ENCODE data around the gene GRIK3.

GRIK3 gene

DNA sequence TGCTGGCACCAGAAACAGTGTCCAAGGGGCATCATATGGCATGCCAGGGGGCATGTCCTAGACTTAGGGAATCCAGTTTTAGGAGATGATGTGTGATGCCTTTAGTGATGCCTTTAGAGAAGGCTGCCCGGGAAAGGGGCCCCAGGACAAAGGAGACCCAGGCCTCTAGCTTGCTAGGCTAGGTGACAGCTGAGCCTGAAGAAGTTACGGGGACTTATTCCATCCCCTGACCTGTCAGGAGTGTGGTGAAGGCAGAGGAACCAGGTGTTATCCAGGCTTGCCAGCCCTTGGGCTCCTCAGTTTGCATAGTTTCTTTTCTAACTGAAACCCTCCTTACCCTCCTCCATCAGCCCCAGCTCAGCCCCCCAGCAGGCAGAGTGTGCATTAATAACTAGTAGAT lies 281.9 kb downstream of the GRIK3 start:
- DNase-seq (ENCODE audit: extremely low spot score), result no peak
- ChIA-PET POLR2A (no interaction called here), CTCF (no interaction called here)
- TF ChIP-seq NFRKB (IDR thresholded peaks at IDR 0.05) (no peak), SUZ12 (IDR thresholded peaks at IDR 0.05) (no peak), L3MBTL2 (conservative IDR thresholded peaks at IDR 0.05) (no peak), LEF1 (IDR thresholded peaks at IDR 0.05; ENCODE audit: borderline replicate concordance) (no peak), FOXM1 (IDR thresholded peaks at IDR 0.05; ENCODE audit: borderline replicate concordance) (no peak), HDGF (IDR thresholded peaks at IDR 0.05; ENCODE audit: borderline replicate concordance) (no peak), FOXA1 (IDR thresholded peaks at IDR 0.05) (no peak), ELF4 (IDR thresholded peaks at IDR 0.05) (no peak), FOXK2 (IDR thresholded peaks at IDR 0.05) (no peak), ZNF384 (IDR thresholded peaks at IDR 0.05) (no peak), ARNT (IDR thresholded peaks at IDR 0.05) (no peak), BHLHE40 (IDR thresholded peaks at IDR 0.05; ENCODE audit: borderline replicate concordance) (no peak)
- TF ChIP-seq, protein P1, sequence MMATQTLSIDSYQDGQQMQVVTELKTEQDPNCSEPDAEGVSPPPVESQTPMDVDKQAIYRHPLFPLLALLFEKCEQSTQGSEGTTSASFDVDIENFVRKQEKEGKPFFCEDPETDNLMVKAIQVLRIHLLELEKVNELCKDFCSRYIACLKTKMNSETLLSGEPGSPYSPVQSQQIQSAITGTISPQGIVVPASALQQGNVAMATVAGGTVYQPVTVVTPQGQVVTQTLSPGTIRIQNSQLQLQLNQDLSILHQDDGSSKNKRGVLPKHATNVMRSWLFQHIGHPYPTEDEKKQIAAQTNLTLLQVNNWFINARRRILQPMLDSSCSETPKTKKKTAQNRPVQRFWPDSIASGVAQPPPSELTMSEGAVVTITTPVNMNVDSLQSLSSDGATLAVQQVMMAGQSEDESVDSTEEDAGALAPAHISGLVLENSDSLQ (IDR thresholded peaks at IDR 0.05), result no peak

DNA sequence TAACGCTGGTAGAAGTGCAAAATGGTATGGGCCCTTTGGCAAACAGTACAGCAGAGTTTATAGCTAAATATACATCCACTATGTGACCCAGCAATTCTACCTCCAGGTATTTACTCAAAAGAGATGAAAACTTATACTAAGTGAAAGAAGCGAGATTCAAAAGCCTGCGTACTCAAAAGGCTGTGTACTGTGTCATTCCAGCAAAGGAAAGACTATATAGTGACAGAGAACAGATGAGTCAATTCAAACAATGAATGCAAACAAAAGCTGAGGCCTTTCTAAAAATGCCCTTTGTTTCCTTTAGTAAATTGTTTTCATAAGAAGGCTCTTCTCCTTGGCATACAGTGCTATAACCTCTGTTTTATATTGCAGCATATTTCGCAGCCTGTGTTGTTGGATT lies 282.8 kb downstream of the GRIK3 start:
- no peak for DNase-seq (ENCODE audit: extremely low spot score)
- CTCF ChIA-PET, result interaction anchor here (0.7 kb wide), 1 partner anchor 601 kb away, joined by 7 read pairs; no protein-coding TSS in a partner anchor
- POLR2A ChIA-PET, result no interaction called here
- TF ChIP-seq FOXM1 (IDR thresholded peaks at IDR 0.05; ENCODE audit: borderline replicate concordance) (no peak), LEF1 (IDR thresholded peaks at IDR 0.05; ENCODE audit: borderline replicate concordance) (no peak), TARDBP (IDR thresholded peaks at IDR 0.05) (no peak), L3MBTL2 (conservative IDR thresholded peaks at IDR 0.05) (no peak), CTBP1 (IDR thresholded peaks at IDR 0.05; ENCODE audit: borderline replicate concordance) (no peak)
- TF ChIP-seq, protein P1 (IDR thresholded peaks at IDR 0.05), result no peak

DNA sequence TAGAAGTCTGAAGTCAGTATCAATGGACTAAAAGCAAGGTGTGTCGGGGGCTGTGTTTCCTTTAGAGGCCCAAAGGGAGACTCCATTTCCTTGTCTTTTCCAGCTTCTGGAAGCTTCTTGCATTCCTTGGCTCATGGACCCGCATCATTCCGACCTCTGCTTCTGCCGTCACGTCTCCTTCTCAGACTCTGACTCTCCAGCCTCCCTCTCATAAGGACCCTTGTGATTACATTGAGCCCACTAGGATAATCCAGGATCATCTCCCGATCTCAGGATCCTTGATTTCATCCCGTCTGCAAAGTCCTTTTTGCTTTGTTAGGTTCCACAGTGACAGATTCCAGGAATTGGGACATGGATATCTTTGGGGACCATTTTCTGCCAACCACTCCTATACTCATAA lies 285.8 kb downstream of the GRIK3 start:
- CTCF ChIA-PET, result no interaction called here
- TF ChIP-seq ELF4 (IDR thresholded peaks at IDR 0.05) (no peak), FOXA1 (IDR thresholded peaks at IDR 0.05) (no peak), HDGF (IDR thresholded peaks at IDR 0.05; ENCODE audit: borderline replicate concordance) (no peak), LEF1 (IDR thresholded peaks at IDR 0.05; ENCODE audit: borderline replicate concordance) (no peak), FOXK2 (IDR thresholded peaks at IDR 0.05) (no peak), CTBP1 (IDR thresholded peaks at IDR 0.05; ENCODE audit: borderline replicate concordance) (no peak), FOXM1 (IDR thresholded peaks at IDR 0.05; ENCODE audit: borderline replicate concordance) (no peak), ZNF384 (IDR thresholded peaks at IDR 0.05) (no peak), NFRKB (IDR thresholded peaks at IDR 0.05) (no peak), BHLHE40 (IDR thresholded peaks at IDR 0.05; ENCODE audit: borderline replicate concordance) (no peak), L3MBTL2 (conservative IDR thresholded peaks at IDR 0.05) (no peak), ARNT (IDR thresholded peaks at IDR 0.05) (no peak), SP1 (IDR thresholded peaks at IDR 0.05) (no peak), SUZ12 (IDR thresholded peaks at IDR 0.05) (no peak), TARDBP (IDR thresholded peaks at IDR 0.05) (no peak)
- TF ChIP-seq, protein P1 (IDR thresholded peaks at IDR 0.05), result no peak
- POLR2A ChIA-PET, result no interaction called here
- DNase-seq (ENCODE audit: extremely low spot score), result no peak

All from HEK293T (cell line).